Keratinocyte (primary cell): ENCODE data around the gene CREBRF. TPM values are rescaled to one million over a fixed set of nuclear protein-coding genes. Genes with fewer than 3 reads are reported as not detected.

Source experiments
- DNase-seq: peaks from one replicate; pipeline ENCODE4 v3.0.0-alpha.2; 2011; ENCODE audit warnings: low read depth, missing footprints, low spot score
- FAIRE-seq: peaks from 2 replicates; lab custom pipeline; 2011; peaks lifted over from hg19 to GRCh38; lab: Jason Lieb, UNC
- H2AFZ ChIP-seq: 2 replicates; pipeline ENCODE4 v1.6.0; 2012; ENCODE audit warnings: low read length, control low read depth, inconsistent platforms; ENCODE audit not compliant: control insufficient read depth
- H3K27ac ChIP-seq: 2 replicates; pipeline ENCODE4 v1.5.1; 2011; ENCODE audit warnings: low read length; ENCODE audit not compliant: control insufficient read depth, insufficient read depth
- H3K27me3 ChIP-seq: 3 replicates; pipeline ENCODE4 v1.6.0; 2011; ENCODE audit warnings: low read length; ENCODE audit not compliant: control insufficient read depth, insufficient read depth; ENCODE audit errors: extremely low read depth
- H3K36me3 ChIP-seq, 2 experiments: 2 replicates in 1 of 2; 3 replicates in 1 of 2; pipeline ENCODE4 v1.5.1; 2011; ENCODE audit warnings: low read length in 2 of 2, mild to moderate bottlenecking in 1 of 2; ENCODE audit not compliant: control insufficient read depth in 2 of 2, insufficient read depth in 2 of 2; ENCODE audit errors: extremely low read depth in 1 of 2
- H3K4me1 ChIP-seq: 3 replicates; pipeline ENCODE4 v1.5.1; 2011; ENCODE audit warnings: low read length; ENCODE audit not compliant: control insufficient read depth, insufficient read depth; ENCODE audit errors: extremely low read depth
- H3K4me2 ChIP-seq: 3 replicates; pipeline ENCODE4 v1.6.0; 2011; ENCODE audit warnings: low read depth, low read length; ENCODE audit not compliant: control insufficient read depth, insufficient read depth; ENCODE audit errors: extremely low read depth
- H3K4me3 ChIP-seq, 3 experiments: fragments of 200-600 bp in 1 of 3; sonication (generic) in 1 of 3; 2 replicates in 2 of 3; 3 replicates in 1 of 3; pipeline ENCODE4 v1.5.1; 2011 to 2016; ENCODE audit warnings: low read length in 3 of 3, mild to moderate bottlenecking in 3 of 3, control low read depth in 2 of 3, inconsistent platforms in 1 of 3, low read depth in 1 of 3, mixed read lengths in 1 of 3, mixed run types in 1 of 3, moderate library complexity in 1 of 3; ENCODE audit not compliant: control insufficient read depth in 2 of 3, insufficient read depth in 2 of 3; ENCODE audit errors: extremely low read depth in 1 of 3
- H3K79me2 ChIP-seq: 2 replicates; pipeline ENCODE4 v1.6.0; 2012; ENCODE audit warnings: low read length; ENCODE audit not compliant: control insufficient read depth, insufficient read depth
- H3K9ac ChIP-seq: 3 replicates; pipeline ENCODE4 v1.6.0; 2011; ENCODE audit warnings: low read length; ENCODE audit not compliant: control insufficient read depth, insufficient read depth; ENCODE audit errors: extremely low read depth
- H3K9me1 ChIP-seq: 3 replicates; pipeline ENCODE4 v1.6.0; 2011; ENCODE audit warnings: low read length; ENCODE audit not compliant: control insufficient read depth, insufficient read depth; ENCODE audit errors: extremely low read depth
- H3K9me3 ChIP-seq: 2 replicates; pipeline ENCODE4 v1.5.1; 2012; ENCODE audit warnings: low read depth, low read length; ENCODE audit not compliant: control insufficient read depth
- H4K20me1 ChIP-seq: 3 replicates; pipeline ENCODE4 v1.6.0; 2011; ENCODE audit warnings: low read length; ENCODE audit not compliant: control insufficient read depth, insufficient read depth; ENCODE audit errors: extremely low read depth
- EZH2 ChIP-seq: IDR thresholded peaks from one replicate; pipeline ENCODE4 v1.6.1; 2012; ENCODE audit warnings: inconsistent platforms, mild to moderate bottlenecking, low read length, moderate library complexity
- dilution Hi-C: fragments of 300-500 bp; cut with MboI; formaldehyde crosslinking; loops from one replicate; pipeline ENCODE4 v1.7.0; 2020; ENCODE audit warnings: low sequenced_read_pairs; ENCODE audit not compliant: extremely low pct_ligation_motif_present
- polyA plus RNA-seq, 5 experiments: library from polyadenylated mRNA; depleted of rRNA in 3 of 5; stranded (reverse) in 3 of 5; stranded (forward) in 1 of 5; unstranded in 1 of 5; fragments of >200 nt; gene quantifications; 1 replicate in 1 of 5; 2 replicates in 3 of 5; 3 replicates in 1 of 5; pipeline versions ENCODE4 v1.2.1 to v1.2.3, GENCODE V29; 2011 to 2012; ENCODE audit warnings: missing spikeins in 2 of 5, low read depth in 1 of 5, low replicate concordance in 1 of 5
- TF ChIP-seq, protein P1 (sequence below), 3 experiments: IDR thresholded peaks in 1 of 3; conservative IDR thresholded peaks in 1 of 3; optimal IDR thresholded peaks in 1 of 3; 2 replicates in 2 of 3; 3 replicates in 1 of 3; pipeline versions ENCODE3 to v1.5.1; 2011; ENCODE audit warnings: low read length in 3 of 3, mild to moderate bottlenecking in 3 of 3, moderate library complexity in 2 of 3, control low read depth in 1 of 3, inconsistent platforms in 1 of 3; ENCODE audit not compliant: insufficient read depth in 2 of 3; ENCODE audit errors: extremely low read depth in 1 of 3

The CREBRF gene
- polyA plus RNA-seq, 1 donor (not counting 4 experiments of a cell fraction or from before 2014, with no cell fraction given), result 4.1 TPM

GRCh38 chr5:173025651-173026050 is 30.5 kb upstream of the CREBRF start:
- H3K4me3 ChIP-seq, result no peak overlapping the region
- H3K27ac ChIP-seq, result no peak overlapping the region
- DNase-seq (no peak), FAIRE-seq (no peak)
- H2AFZ ChIP-seq, result no peak overlapping the region
- no peaks in the 10 kb centered on the region for H3K4me1 ChIP-seq
- H4K20me1 ChIP-seq, result no peaks in the 10 kb centered on the region
- H3K9me1 ChIP-seq, result no peaks in the 10 kb centered on the region
- peaks cover 51% of the 10 kb centered on the region for H3K79me2 ChIP-seq
- H3K27me3 ChIP-seq, result no peaks in the 10 kb centered on the region
- TF ChIP-seq, protein P1, sequence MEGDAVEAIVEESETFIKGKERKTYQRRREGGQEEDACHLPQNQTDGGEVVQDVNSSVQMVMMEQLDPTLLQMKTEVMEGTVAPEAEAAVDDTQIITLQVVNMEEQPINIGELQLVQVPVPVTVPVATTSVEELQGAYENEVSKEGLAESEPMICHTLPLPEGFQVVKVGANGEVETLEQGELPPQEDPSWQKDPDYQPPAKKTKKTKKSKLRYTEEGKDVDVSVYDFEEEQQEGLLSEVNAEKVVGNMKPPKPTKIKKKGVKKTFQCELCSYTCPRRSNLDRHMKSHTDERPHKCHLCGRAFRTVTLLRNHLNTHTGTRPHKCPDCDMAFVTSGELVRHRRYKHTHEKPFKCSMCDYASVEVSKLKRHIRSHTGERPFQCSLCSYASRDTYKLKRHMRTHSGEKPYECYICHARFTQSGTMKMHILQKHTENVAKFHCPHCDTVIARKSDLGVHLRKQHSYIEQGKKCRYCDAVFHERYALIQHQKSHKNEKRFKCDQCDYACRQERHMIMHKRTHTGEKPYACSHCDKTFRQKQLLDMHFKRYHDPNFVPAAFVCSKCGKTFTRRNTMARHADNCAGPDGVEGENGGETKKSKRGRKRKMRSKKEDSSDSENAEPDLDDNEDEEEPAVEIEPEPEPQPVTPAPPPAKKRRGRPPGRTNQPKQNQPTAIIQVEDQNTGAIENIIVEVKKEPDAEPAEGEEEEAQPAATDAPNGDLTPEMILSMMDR (optimal IDR thresholded peaks at IDR 0.05 in 1 of 3, IDR thresholded peaks at IDR 0.05 in 1 of 3, conservative IDR thresholded peaks at IDR 0.05 in 1 of 3; ENCODE audit: extremely low read depth in 1 of 3, insufficient read depth in 2 of 3, low read length in 3 of 3), result no peak
- TF ChIP-seq EZH2, result no peak
- H3K4me2 ChIP-seq, result no peak overlapping the region
- dilution Hi-C loops, result no loop called here
- peaks cover 6 to 13% of the 10 kb centered on the region in 2 experiments for H3K36me3 ChIP-seq
- H3K9me3 ChIP-seq, result no peaks in the 10 kb centered on the region
- no peak overlapping the region for H3K9ac ChIP-seq

DNA sequence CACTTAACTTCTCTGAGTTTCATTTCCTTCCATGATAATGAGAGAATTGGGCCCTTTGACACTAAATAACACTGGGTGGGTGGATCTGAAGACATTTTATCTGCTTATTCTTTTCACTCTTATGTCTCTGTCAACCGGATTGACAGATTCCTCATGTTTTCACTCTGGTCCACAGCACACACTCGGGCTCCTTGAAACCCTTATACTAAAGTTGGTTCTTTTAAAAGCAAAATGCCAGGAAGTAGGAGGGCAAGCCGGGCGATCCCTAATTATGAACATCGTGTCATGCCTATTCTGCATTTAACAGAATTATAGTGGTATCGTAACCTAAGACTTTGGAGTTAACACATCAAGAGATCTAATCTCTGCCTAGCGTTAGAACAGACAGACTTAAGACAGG is 28.2 kb upstream of the CREBRF start:
- TF ChIP-seq EZH2, result no peak
- TF ChIP-seq, protein P1 (optimal IDR thresholded peaks at IDR 0.05 in 1 of 3, IDR thresholded peaks at IDR 0.05 in 1 of 3, conservative IDR thresholded peaks at IDR 0.05 in 1 of 3; ENCODE audit: extremely low read depth in 1 of 3, insufficient read depth in 2 of 3, low read length in 3 of 3), result no peak
- H3K4me2 ChIP-seq, result no peak overlapping the region
- peaks cover 0 to 7% of the 10 kb centered on the region in 2 experiments for H3K36me3 ChIP-seq
- dilution Hi-C loops, result no loop called here
- H3K4me1 ChIP-seq, result no peaks in the 10 kb centered on the region
- no peak overlapping the region for H3K27ac ChIP-seq
- DNase-seq (no peak), FAIRE-seq (no peak)
- H3K9me3 ChIP-seq, result no peaks in the 10 kb centered on the region
- H3K9me1 ChIP-seq, result no peaks in the 10 kb centered on the region
- no peak overlapping the region for H2AFZ ChIP-seq
- no peak overlapping the region for H3K9ac ChIP-seq
- H3K79me2 ChIP-seq, result peaks cover 52% of the 10 kb centered on the region
- H3K27me3 ChIP-seq, result no peaks in the 10 kb centered on the region
- no peak overlapping the region for H3K4me3 ChIP-seq
- no peaks in the 10 kb centered on the region for H4K20me1 ChIP-seq
